VCaP (cell line): ENCODE data around the gene SIPA1L3.
A peak's percentile ranks its signal among the peaks of the same experiment; 100 is the strongest.

Experiments
- H3K27ac ChIP-seq: fragments of 450-650 bp; 2 replicates; pipeline ENCODE4 v1.5.1; 2017
- TF ChIP-seq, protein P1 (sequence below): fragments of 450-650 bp; conservative IDR thresholded peaks from 2 replicates; pipeline ENCODE4 v1.5.1; 2017; ENCODE audit warnings: mild to moderate bottlenecking, moderate library complexity

The SIPA1L3 gene

DNA sequence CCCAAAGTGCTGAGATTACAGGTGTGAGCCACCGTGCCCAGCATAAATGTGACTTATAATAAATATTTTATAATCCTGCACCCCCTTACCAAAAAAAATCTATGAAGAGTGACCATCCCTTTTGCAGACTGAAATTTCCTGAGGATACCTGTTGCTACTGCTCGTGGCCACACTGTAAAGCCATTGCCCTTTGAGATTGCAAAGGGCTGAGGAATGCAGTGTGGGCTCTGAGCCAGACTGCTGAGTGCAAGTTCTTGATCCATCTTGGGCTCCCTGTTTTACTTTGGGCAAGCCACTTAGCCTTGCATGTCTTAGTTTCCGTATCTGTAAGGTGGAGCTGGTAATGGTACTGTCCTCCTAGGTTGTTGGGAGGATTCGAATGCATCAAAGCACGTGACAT is 23.4 kb downstream of the SIPA1L3 start:
- H3K27ac ChIP-seq: peak overlapping the region; percentile 98

DNA sequence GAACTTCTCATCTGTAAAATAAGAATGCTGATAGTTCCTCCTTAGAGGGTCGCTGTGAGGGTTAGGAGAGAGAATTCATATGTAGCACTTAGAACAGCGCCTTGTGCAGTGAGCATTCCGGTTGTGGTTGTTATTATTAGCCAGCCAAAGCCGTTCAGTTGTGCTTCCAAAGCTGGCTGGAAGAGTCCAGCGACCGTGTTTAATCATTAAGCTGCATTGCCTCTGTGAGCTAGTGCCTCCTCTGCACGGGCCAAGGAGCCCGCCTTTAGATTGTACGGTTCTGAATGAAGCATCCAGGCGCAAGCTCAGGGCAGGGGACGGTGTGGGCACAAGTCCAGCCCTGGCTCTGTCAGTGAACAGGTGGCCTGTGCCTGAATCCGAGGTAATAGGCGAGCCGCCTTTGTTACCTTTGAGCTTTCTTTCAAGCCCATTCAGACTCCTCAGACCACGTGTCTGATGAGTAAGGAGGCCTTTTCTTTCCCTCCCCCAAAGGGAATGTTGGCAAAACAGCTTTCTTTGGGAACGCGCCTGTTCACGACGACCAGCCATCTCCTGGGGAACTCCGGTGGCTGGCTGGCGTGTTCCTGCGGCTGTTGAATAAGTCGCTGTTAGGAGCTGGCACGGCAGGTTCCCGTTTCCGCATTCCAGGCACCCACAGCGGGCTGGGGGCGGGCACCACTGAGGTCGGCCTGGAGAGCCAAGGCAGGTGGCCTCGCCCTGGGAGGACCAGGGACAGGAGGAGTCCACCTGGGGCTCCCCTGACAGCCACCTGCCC is 25.1 kb downstream of the SIPA1L3 start:
- TF ChIP-seq, protein P1, sequence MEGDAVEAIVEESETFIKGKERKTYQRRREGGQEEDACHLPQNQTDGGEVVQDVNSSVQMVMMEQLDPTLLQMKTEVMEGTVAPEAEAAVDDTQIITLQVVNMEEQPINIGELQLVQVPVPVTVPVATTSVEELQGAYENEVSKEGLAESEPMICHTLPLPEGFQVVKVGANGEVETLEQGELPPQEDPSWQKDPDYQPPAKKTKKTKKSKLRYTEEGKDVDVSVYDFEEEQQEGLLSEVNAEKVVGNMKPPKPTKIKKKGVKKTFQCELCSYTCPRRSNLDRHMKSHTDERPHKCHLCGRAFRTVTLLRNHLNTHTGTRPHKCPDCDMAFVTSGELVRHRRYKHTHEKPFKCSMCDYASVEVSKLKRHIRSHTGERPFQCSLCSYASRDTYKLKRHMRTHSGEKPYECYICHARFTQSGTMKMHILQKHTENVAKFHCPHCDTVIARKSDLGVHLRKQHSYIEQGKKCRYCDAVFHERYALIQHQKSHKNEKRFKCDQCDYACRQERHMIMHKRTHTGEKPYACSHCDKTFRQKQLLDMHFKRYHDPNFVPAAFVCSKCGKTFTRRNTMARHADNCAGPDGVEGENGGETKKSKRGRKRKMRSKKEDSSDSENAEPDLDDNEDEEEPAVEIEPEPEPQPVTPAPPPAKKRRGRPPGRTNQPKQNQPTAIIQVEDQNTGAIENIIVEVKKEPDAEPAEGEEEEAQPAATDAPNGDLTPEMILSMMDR: no peak
- peak overlapping the region; percentile 98 for H3K27ac ChIP-seq

More for the DNA sequence above, 23.4 kb downstream of the SIPA1L3 start:
- TF ChIP-seq, protein P1: no peak

GRCh38 chr19:37932985-37933936 is 26.3 kb downstream of the SIPA1L3 start:
- TF ChIP-seq, protein P1: no peak
- H3K27ac ChIP-seq: peak overlapping the region; percentile 98

- H3K27ac ChIP-seq: peak overlapping the region; percentile 98
- TF ChIP-seq, protein P1: no peak
Observed at GRCh38 chr19:37933937-37934358, 26.9 kb downstream of the SIPA1L3 start.

DNA sequence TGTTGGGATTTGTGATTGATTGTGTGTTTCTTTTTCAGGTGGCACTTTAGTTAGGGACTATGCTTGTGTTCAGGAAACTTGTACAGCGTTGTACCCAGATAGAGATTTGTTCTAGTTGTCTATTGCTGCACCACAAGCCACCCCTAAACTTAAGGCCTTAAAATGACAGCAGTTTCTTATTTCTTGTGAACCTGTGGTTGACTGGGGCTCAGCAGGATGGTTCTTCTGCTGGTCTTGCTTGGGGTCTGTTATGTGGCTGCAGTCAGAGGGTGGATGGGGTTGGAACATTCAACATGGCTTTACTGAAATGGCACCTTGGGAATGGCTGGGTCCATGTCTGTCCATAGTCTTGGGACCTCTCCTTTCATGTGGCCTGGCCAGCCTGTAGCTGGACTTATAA is 28.3 kb downstream of the SIPA1L3 start:
- no peak overlapping the region for H3K27ac ChIP-seq
- TF ChIP-seq, protein P1: no peak

GRCh38 chr19:37936166-37936565 is 29.2 kb downstream of the SIPA1L3 start:
- TF ChIP-seq, protein P1: no peak
- no peak overlapping the region for H3K27ac ChIP-seq

DNA sequence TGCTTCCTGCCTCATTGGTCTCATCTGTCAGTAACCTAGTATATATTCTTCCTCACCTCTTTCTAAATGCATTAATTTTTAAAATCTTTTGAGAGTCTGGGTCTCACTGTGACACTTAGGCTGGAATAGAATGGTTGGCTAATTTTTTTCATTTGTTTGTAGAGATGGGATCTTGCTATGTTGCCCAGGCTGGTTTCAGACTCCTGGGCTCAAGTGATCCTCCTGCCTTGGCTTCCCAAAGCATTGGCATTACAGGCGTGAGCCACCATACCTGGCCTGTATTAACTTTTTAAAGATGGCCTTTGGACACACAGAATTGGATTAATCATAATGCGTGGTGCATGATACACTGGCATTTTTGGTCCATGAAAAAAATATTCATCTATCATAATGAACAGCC is 29.9 kb downstream of the SIPA1L3 start:
- TF ChIP-seq, protein P1: no peak
- no peak overlapping the region for H3K27ac ChIP-seq
